Heart left ventricle (tissue), 16 donors: ENCODE results near the gene PFDN6. TPM values are rescaled to one million over a fixed set of nuclear protein-coding genes. Genes with fewer than 3 reads are reported as not detected.

Experiments used
- ATAC-seq, 4 donors: fragments of 200-7000 bp; cut with Tn5 transposase; one replicate each; pipeline ENCODE4 v1.9.1; 2020 to 2022; ENCODE audit warnings: moderate library complexity in 4 of 4, mild to moderate bottlenecking in 3 of 4, moderate number of reproducible peaks in 1 of 4
- DNase-seq, 5 donors: peaks; one replicate each; pipeline ENCODE4 v3.0.0-alpha.2; 2020
- H3K27ac ChIP-seq, 12 donors: fragments of 200-600 bp; sonication (generic) in 4 of 12; one replicate each; pipeline versions ENCODE4 v1.5.0 to v1.8.0; 2016 to 2022; ENCODE audit warnings: mild to moderate bottlenecking in 2 of 12
- H3K27me3 ChIP-seq, 9 donors: fragments of 200-600 bp; sonication (generic) in 2 of 9; one replicate each; pipeline versions ENCODE4 v1.5.1 to v1.8.0; 2016 to 2022; ENCODE audit warnings: mild to moderate bottlenecking in 3 of 9
- H3K36me3 ChIP-seq, 9 donors: fragments of 200-600 bp; sonication (generic) in 2 of 9; one replicate each; pipeline versions ENCODE4 v1.5.0 to v1.8.0; 2018 to 2022; ENCODE audit warnings: mild to moderate bottlenecking in 2 of 9
- H3K4me1 ChIP-seq, 12 donors: fragments of 200-600 bp; sonication (generic) in 4 of 12; one replicate each; pipeline versions ENCODE4 v1.5.0 to v1.8.0; 2016 to 2022; ENCODE audit warnings: mild to moderate bottlenecking in 3 of 12
- H3K4me3 ChIP-seq, 12 donors: fragments of 200-600 bp; sonication (generic) in 4 of 12; one replicate each; pipeline versions ENCODE4 v1.5.0 to v1.8.0; 2017 to 2022; ENCODE audit warnings: mild to moderate bottlenecking in 9 of 12, moderate library complexity in 4 of 12
- H3K9me3 ChIP-seq, 12 donors: fragments of 200-600 bp; sonication (generic) in 4 of 12; one replicate each; pipeline versions ENCODE4 v1.5.0 to v1.8.0; 2016 to 2022; ENCODE audit warnings: mild to moderate bottlenecking in 1 of 12
- CTCF ChIP-seq, 12 donors: fragments of 200-600 bp; sonication (generic) in 4 of 12; IDR thresholded peaks; one replicate each; pipeline versions ENCODE4 v1.5.0 to v1.8.0; 2018 to 2022; ENCODE audit warnings: antibody characterized with exemption in 12 of 12, mild to moderate bottlenecking in 5 of 12
- POLR2A ChIP-seq, 2 donors: fragments of 450-650 bp; IDR thresholded peaks; one replicate each; pipeline ENCODE4 v1.6.1; 2017; ENCODE audit warnings: antibody characterized with exemption in 2 of 2, mild to moderate bottlenecking in 2 of 2, moderate library complexity in 2 of 2
- WGBS, 4 donors: extraction: QIAGEN DNeasy Blood & Tissue Kit in 2 of 4; methylation state at CpG; one replicate each; pipeline versions ENCODE4 v1.1.5 to v1.1.7; 2013 to 2018; 5-methylcytosine and 5-hydroxymethylcytosine counted together
- intact Hi-C, 10 donors: fragments of 100-400 bp; cut with DNase I; formaldehyde crosslinking; loops; one replicate each; pipeline versions ENCODE4 v1.11.1 to v1.14.2; 2022
- polyA plus RNA-seq, 2 donors: library from polyadenylated mRNA; stranded (reverse); fragments of 200-250 nt; gene quantifications; one replicate each; pipeline ENCODE4 v1.2.3, GENCODE V29; 2013
- total RNA-seq, 9 donors: library from RNA; depleted of rRNA in 2 of 9; stranded (reverse); fragments of >200 nt in 2 of 9; fragmentation: NEBNext Ultra II Directional in 3 of 9; extraction: Animal tissue kit (Norgen Biotek cat#: 25700) in 3 of 9; gene quantifications; one replicate each; pipeline versions ENCODE4 v1.1.0 to v1.2.4, GENCODE V29; 2016 to 2023
- donor health status: ischemic (EF 13 %, LVEDD 7.1; RV severe dilation, severe dysfunction).
- donor health status: healthy with polysubstance abuse.
- donor health status: DM: no; HTN: yes; CAD: no.
- donor health status: DM: no; HTN: no; CAD: no.
- donor health status: ischemic (EF 25% LVEDD 6.9; RV normal size, moderate dysfunction).
- donor health status: ischemic (EF 25% LVEDD 5.7; RV mildly dilated, moderate dysfunction).
- donor health status: healthy.
- donor health status: DM: yes; HTN: yes; CAD: no.
- donor health status: ischemic (EF 35%, LVEDD 5.7; RV mildly dilated, moderate dysfunction).
- donor health status: nonischemic (EF 11% LVEDD 7.7; RV severe dilation, severe dysfunction).
- donor health status: DM: yes; HTN: yes; CAD: no.
- donor health status: PGD.
- donor health status: ischemic (EF 29% LVEDD 5.4; RV normal size, mild dysfunction).
- donor health status: nonischemic (EF 23%, LVEDD 6.1; RV moderate dilation, normal function).

PFDN6 gene
- total and polyA plus RNA-seq, 11 donors, result 29.2 to 287 (median 44.3) TPM

GRCh38 chr6:33317669-33318425 lies 28.4 kb downstream of the PFDN6 start, which contains the start of gene ZBTB22:
Gene ZBTB22, minus strand, starts transcription at chr6:33317744. Its CDS starts 828 bp downstream, at chr6:33316916.
- Histone ChIP-seq H3K27me3 (no peaks in the 10 kb centered on the region), H3K4me3 (peak within 1 kb of the TSS; percentile 24 to 77 (median 62)), H3K9me3 (no peaks in the 10 kb centered on the region), H3K36me3 (peaks cover 0 to 35% (median 27%) of the 10 kb centered on the region in 9 donors), H3K27ac (peak within 1 kb of the TSS; percentile 54 to 88 (median 84)), H3K4me1 (peaks cover 3 to 71% (median 48%) of the 10 kb centered on the region in 12 donors)
- WGBS, 4 donors, result 1 to 4% (median 2%) methylated on average over 22 to 44 of the region's 44 CpGs
- intact Hi-C loops, result no loop called here
- peak; percentile 98 to 100 (median 99) for DNase-seq
- peak; percentile 78 to 83 (median 80) for ATAC-seq
- TF ChIP-seq CTCF (IDR thresholded peaks at IDR 0.05), result no peak
- TF ChIP-seq POLR2A (IDR thresholded peaks at IDR 0.05), result peak in 1 of 2 donors; percentile 39

DNA sequence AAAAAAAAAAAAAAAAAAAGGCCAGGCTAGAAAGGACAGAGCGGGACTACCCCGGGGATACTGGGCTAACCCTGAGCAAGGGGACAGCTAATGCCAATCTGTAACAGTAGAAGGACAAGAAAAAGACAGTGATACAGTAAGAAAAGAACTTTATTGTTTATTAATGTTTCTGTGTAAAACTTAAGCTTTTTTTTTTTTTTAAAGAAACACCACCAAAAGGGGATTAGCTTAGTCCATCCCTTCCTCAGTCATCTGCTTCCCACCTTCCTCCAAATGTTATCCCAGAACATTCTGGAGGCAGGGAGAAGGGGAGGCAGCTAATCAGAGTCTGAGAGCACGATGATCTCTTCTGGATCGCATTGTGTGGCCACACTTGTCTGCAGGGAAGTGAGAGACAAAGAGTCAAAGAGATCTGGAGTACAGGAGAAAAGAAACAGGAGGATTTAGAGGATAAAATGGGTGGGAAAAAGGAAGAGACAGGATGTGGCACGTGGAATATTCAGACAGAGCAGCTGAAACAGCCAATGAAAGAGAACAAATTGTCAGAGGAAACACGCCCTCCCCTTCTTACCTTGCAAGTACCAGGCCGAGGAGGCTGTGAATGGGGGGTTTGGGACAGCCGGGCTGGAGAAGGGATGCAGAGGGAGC lies 29.1 kb downstream of the PFDN6 start:
- WGBS, 4 donors, result 71 to 74% (median 73%) methylated on average over 8 of the region's 8 CpGs
- Histone ChIP-seq H3K36me3 (peaks cover 0 to 35% (median 27%) of the 10 kb centered on the region in 9 donors), H3K27me3 (no peaks in the 10 kb centered on the region), H3K27ac (peak overlapping the region in 11 of 12 donors; percentile 54 to 88 (median 85)), H3K4me3 (peak overlapping the region in 11 of 12 donors; percentile 44 to 77 (median 64)), H3K9me3 (no peaks in the 10 kb centered on the region), H3K4me1 (peaks cover 3 to 72% (median 48%) of the 10 kb centered on the region in 12 donors)
- DNase-seq, result no peak
- TF ChIP-seq CTCF (IDR thresholded peaks at IDR 0.05) (no peak), POLR2A (IDR thresholded peaks at IDR 0.05) (no peak)
- intact Hi-C loops, result no loop called here
- no peak for ATAC-seq

DNA sequence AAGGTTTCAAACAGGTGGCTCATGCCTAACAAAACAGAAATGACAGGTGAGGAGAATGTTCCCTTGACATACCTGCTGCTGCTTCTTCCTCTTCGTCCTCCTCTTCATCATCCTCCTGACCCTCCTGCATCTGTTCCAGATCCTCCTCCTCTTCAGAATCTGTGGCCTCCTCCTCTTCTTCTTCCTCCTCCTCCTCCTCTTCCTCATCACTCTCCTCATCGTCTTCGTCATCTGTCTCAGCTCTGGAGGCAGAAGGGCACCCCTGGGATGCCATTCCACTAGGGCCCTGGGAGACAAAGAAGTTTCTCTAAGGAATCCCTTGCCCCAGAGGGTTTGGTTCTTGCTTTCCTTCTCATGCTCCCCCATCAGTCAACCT lies 30.5 kb downstream of the PFDN6 start:
- H3K27ac ChIP-seq, result peak overlapping the region in 7 of 12 donors; percentile 19 to 92 (median 58)
- ATAC-seq (no peak), DNase-seq (no peak)
- peaks cover 3 to 76% (median 48%) of the 10 kb centered on the region in 12 donors for H3K4me1 ChIP-seq
- peaks cover 0 to 35% (median 27%) of the 10 kb centered on the region in 9 donors for H3K36me3 ChIP-seq
- no peak for TF ChIP-seq POLR2A (IDR thresholded peaks at IDR 0.05)
- TF ChIP-seq CTCF (IDR thresholded peaks at IDR 0.05), result no peak
- no peaks in the 10 kb centered on the region for H3K9me3 ChIP-seq
- intact Hi-C loops, result no loop called here
- 80 to 90% (median 87%) methylated on average over 3 of the region's 3 CpGs for WGBS, 4 donors
- H3K4me3 ChIP-seq, result peak overlapping the region in 2 of 12 donors; percentile 21 to 82
- H3K27me3 ChIP-seq, result no peaks in the 10 kb centered on the region
